ENCODE data around the gene OR2M7.
"Not testable (repeated sequence)": the region's sequence is repeated elsewhere in the genome, so short reads cannot be mapped to it uniquely, and the experiment has no call there.

DNA sequence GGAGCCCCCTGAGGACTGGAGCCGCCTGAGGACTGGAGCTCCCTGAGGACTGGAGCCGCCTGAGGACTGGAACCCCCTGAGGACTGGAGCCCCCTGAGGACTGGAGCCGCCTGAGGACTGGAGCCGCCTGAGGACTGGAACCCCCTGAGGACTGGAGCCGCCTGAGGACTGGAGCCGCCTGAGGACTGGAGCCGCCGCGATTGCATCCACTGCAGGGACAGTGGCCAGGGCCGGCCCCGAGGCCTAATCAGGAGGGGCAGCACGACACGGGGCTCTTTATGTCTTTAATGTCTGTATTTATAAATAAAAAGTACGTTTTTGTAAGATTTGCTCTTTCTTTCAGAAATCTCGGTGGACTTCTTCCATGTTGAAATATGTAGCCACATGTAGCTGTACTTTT lies 17.6 kb downstream of the OR2M7 start:
- TF ChIP-seq, protein P1, sequence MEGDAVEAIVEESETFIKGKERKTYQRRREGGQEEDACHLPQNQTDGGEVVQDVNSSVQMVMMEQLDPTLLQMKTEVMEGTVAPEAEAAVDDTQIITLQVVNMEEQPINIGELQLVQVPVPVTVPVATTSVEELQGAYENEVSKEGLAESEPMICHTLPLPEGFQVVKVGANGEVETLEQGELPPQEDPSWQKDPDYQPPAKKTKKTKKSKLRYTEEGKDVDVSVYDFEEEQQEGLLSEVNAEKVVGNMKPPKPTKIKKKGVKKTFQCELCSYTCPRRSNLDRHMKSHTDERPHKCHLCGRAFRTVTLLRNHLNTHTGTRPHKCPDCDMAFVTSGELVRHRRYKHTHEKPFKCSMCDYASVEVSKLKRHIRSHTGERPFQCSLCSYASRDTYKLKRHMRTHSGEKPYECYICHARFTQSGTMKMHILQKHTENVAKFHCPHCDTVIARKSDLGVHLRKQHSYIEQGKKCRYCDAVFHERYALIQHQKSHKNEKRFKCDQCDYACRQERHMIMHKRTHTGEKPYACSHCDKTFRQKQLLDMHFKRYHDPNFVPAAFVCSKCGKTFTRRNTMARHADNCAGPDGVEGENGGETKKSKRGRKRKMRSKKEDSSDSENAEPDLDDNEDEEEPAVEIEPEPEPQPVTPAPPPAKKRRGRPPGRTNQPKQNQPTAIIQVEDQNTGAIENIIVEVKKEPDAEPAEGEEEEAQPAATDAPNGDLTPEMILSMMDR (IDR thresholded peaks at IDR 0.05; ENCODE audit: extremely low read depth in 1 of 2, insufficient read depth in 1 of 2, low read depth in 1 of 2, low read length in 2 of 2): not testable (repeated sequence)
- TF ChIP-seq POLR2A (IDR thresholded peaks at IDR 0.05; ENCODE audit: low read depth, low read length); EZH2 (IDR thresholded peaks at IDR 0.05; ENCODE audit: borderline replicate concordance, low read depth, low read length, severe bottlenecking): not testable (repeated sequence)

Measured in endothelial cell of umbilical vein (primary cell).